Measurements from ENCODE around the gene COL15A1.

Gene COL15A1

GRCh38 chr9:98944057-98944733 is 488 bp downstream of the COL15A1 start:
- no peak for DNase-seq

- no peak for DNase-seq
Observed at GRCh38 chr9:98944734-98945074, 997 bp downstream of the COL15A1 start.

GRCh38 chr9:98949565-98949964 is 5.9 kb downstream of the COL15A1 start:
- no peak for DNase-seq

GRCh38 chr9:98950262-98950661 is 6.6 kb downstream of the COL15A1 start:
- no peak for DNase-seq

GRCh38 chr9:98951967-98952366 is 8.3 kb downstream of the COL15A1 start:
- DNase-seq: no peak

- no peak for DNase-seq
Observed at GRCh38 chr9:98953581-98954243, 10.0 kb downstream of the COL15A1 start.

- no peak for DNase-seq
Observed at GRCh38 chr9:98954244-98954610, 10.5 kb downstream of the COL15A1 start.

GRCh38 chr9:98955259-98955658 is 11.6 kb downstream of the COL15A1 start:
- no peak for DNase-seq

GRCh38 chr9:98957826-98958225 is 14.1 kb downstream of the COL15A1 start:
- no peak for DNase-seq

DNA sequence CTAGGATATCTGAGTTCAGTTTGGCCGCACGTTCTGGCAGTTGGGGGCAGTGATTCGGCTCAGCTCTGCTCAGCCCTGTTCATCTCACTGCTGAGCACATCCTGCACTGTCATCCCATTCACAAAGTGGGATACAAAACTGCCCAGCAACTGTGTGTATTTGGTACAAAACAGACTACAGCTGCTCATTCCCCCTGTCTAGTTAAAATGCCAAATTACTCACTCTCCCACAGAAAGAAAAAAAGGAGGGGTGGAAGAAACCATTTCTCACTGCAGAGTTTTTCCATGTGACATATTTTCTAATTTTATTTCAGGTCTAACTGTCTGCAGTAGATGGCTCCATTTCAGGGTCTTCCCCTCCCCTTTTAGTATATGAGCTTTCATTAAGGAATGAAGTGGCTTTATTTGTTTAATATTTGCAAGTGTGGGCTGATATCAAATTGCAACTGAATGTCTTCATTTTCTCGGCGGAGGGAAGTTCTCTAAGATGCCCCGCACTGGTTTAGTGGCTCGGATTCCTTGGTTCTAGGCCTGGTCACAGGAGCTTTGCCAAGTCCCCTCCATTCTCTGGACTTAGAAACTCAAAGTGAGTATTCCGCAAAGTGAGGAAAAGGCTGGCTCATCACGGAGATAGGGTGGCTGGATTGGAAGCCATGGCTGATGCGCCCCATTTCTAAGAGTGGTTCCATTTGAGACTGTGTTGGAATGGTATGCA is 14.7 kb downstream of the COL15A1 start:
- DNase-seq: no peak

- DNase-seq: no peak
Observed at GRCh38 chr9:98960409-98960808, 16.7 kb downstream of the COL15A1 start.

DNA sequence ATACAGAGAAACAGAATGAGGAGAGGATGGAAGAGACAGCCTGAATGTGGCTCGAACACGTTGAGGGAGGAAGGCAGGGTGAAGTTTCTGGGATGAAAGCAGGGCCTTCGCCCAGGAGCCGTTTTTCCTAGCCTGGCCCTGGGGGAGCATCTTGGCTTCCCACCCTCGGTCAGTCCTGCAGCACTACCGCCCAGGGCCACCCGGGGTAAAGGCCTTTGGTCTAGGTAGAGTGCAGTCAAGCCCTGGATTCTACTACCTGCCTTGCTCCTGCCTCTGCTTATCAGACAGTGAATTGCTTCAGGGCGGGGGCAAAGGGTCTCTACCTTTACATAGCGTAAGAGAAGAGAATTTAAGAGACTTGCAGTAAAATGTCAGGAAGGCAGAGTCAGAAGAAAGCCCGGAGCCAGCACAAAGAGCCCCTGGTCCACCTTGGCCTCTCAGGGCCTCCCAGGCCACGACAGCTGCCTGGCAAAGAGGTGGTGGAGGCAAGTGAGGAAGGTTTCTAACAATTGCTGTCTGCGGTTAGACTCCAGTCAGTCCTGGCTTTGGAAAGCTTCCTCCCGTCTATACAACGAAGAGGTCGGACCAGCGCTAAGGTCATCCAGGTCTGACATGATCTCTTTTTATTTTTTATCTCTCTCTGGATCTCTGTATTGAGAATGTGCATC is 17.9 kb downstream of the COL15A1 start:
- no peak for DNase-seq

DNA sequence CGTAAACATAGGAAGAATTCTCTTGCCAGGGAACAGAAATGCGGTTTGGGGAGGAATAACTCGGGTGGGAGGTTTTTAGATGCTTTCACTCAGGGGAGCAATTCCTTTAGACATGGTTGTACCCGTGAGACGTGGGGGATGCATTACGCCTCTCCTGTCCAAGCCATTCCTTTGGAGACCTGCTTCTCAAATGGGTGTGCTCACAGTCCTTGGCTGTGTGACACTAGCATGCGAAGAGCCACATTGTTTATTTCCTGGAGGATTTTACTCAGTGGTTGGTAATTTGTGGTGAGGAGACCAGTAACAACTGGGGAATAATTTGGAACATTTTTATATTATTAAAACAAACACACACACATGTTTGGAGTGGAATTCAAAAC is 18.5 kb downstream of the COL15A1 start:
- no peak for DNase-seq

DNA sequence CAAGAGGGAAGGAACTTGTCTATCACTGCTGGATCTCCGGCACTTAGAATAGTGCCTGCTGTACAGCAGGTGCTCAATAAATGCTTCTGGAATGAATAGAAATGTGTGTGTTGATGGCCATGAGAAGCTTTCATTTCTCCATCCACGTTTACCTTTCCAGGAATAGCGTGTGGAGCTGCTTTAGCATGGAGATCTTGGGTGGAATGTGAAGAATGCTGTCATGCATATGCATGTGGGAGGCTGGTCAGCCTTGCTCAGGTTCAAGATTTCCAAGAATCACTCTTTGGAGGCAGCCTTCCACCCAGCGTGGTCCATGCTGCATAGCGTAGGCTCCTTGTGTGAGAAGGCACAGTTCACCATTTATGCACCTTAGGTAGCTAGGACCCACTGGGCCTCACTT is 19.2 kb downstream of the COL15A1 start:
- DNase-seq: no peak

DNA sequence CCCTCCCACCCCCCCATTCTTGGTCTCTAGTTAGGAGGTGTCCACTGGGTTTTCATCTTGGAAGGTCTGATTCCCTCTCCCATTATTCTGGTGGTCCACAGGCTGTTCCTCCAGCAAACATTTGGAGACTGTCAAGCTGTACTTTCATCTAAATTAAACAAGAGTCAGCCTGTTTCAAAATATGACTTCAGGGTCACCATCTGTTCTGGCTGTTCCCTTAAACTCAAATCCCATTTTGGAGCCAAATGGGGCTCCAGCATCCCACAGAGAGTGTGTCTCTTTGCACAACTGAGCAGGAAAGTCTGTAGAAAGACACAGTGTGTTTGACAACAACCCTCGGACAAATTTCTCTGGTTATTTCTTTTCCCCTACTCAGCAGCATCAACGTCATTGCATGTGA is 20.5 kb downstream of the COL15A1 start:
- DNase-seq: no peak

- DNase-seq: no peak
Observed at GRCh38 chr9:98964911-98965336, 21.2 kb downstream of the COL15A1 start.

DNA sequence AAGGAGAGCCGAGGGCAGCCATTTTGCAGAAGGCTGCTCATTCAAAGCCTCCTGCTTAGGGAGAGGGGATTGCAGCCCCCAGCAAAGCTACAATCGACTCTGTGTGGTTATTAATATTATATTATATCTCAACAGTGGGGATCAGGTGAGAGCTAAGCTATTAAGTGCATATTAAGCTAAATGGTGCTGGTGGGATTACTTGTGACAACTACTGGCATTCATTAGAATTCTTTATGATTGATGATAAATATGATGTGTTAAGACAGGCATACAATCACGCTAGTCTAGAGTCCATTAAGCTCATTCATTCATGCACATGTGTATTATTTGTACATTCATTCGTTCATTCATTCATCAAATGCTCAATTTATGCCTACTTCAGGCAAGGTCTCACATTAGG is 23.0 kb downstream of the COL15A1 start:
- DNase-seq: no peak

DNA sequence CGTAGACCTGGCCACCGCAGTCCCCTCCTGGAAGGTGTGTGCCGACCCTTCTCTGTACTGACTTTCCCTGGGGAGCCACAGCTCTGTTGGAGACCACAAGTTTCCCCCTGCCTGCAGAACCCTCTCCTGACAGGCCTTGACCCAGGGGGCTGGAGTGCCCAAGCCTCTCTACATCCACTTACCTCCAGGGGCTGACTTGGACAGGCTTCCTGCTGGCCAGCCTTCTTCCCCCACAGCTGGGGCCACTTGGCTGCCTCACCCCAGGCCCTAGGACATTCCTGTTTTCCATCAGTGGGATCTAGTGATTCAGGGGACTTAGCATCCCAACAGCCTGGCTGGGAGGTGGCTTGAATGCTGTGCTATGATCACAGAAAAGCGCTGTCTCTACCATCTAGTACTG is 23.6 kb downstream of the COL15A1 start:
- DNase-seq: no peak

- no peak for DNase-seq
Observed at GRCh38 chr9:98967680-98968079, 24.0 kb downstream of the COL15A1 start.

DNA sequence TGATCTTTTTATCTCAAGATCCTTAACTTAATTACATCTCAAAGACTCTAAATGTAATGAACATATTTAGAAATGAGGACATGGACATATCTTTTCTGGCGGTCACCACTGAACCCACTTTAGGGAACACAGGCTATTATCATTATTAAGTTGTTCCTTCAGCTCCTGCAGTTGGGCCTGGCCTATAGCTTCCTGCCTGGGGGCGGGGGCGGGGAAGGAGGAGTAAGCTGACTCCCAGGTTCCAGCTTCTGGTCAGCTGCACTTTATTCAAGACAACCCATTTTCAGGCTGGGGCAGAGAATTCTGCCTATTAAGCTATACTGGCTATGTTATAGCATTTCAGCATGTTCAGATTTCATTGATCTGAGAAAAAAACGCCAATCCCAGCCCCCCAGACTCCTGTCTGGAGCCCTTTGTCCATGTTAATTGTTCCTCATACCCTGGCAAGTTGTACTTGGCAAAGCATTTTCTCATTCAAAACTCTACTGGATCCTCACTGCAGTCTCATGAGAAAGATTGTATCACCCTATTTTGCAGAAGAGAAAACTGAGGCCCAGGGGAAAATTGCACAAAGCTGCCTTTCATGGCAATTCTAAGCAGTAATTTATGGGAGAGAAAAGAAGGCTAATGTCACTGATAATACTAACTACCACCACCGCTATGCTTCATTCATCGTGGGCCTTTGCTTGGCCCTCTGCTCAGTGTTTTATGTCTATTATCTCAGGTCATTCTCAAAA is 25.1 kb downstream of the COL15A1 start:
- DNase-seq: no peak

DNA sequence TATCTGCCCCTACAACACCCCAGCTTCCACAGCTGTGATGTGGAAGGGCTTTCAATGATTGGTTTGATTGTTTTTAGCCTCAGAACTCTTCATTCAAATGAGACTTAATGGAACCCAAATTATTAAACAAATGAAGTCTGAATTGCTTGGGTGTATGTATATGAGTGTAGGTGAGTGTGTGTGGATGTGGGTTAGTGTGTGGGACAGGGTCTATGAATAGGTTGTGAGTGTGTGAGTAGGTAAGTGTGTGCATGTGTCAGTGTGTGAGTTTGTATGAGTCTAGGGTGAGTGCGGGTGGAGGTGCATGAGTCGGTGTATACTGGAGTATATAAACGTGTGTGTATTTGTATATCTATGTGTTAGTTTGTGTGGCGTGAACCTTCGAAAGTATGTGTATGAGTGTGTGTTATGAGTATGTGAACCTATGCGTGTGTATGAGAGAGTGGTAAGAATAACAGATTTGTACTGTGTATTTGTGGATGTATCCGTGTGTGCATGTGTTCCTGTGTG is 26.9 kb downstream of the COL15A1 start:
- no peak for DNase-seq

DNA sequence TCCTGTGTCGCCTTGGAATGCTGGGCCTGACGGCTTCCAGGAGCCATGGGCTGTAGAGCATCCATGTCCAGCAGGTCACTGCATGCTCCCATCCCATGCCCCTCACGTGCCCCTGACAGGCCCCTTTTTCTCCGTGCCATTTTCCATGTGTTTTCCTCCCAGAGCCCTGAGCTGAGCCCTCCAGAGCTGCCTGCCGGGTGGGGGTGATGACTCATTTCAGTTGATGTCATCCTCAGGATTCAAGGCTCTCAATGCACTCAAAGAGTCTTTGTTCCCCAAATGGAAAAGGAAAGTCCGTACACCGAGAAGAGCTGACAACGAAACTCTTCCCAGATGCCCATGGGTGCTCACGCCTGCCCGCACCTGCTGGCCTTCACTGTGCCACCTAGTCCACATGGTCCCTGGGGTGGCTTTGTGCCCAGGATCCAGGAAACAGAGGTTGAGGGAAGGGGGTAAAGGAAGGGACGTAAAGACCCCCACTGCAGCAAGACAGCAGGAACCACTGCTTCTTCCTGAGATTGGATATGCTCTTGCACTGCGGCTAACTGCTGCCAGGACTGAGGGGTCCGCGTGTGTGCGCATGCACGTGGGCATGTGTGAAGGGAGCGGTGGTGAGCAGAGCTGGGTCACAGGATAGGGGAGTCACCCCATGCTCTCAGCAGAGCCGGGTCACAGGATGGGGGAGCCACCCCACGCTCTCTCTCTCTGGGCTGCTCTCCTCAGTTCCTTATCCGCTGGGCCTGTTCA is 27.6 kb downstream of the COL15A1 start:
- DNase-seq: no peak

Data from right kidney (tissue), 1 donor.